Right renal pelvis (tissue), 4 donors: ENCODE measurements around the gene CAPN11. TPM values are rescaled to one million over a fixed set of nuclear protein-coding genes. Genes with fewer than 3 reads are reported as not detected.

Experiments used
- DNase-seq, 4 donors: peaks; one replicate each; pipeline ENCODE4 v3.0.0-alpha.2; 2013; ENCODE audit warnings: low read depth in 4 of 4, low spot score in 3 of 4, missing footprints in 1 of 4
- polyA plus RNA-seq, 4 donors: library from polyadenylated mRNA; unstranded; fragments of 120-200 nt; gene quantifications; one replicate each; pipeline ENCODE4 v1.2.1, GENCODE V29; 2013; ENCODE audit not compliant: insufficient read length in 4 of 4

Gene CAPN11
- polyA plus RNA-seq, 4 donors, result 0.14 to 0.21 (median 0.16) TPM

DNA sequence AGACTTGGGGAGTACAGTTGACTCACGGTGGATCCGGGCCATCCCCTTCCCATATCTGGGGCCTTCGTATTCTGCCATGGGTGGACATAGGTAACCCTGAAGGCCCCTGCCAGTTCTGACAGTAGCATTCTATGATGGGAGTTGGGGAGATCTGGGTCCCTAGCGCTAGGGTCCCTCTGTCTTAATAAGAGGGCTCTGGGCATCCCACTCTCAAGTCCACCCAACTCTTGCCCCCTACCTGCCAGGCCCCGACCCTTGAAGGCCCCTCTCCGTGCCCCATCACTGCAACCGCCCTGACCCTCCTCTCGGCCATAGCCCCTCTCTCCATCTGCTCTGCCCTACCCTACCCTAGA lies 6.5 kb upstream of the CAPN11 start:
- no peak for DNase-seq

DNA sequence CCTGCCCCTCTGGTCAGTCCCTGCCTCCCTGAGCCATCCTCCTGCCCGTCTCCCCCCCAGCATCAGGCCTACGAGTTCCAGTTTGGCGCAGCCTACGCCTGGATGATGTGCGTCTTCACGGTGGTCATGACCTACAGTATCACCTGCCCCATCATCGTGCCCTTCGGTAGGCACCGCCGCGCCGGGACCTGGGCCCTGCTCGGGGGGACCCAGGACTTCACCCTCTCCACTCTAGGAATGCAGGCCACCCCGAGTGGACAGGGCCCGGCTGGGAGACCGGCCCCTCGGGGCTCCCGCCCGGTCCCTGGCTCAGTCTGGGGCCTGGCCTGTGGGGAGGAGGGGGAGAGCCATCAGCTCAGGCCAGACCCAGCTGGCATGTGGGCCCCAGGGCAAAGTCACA lies 6.1 kb upstream of the CAPN11 start:
- no peak for DNase-seq

DNA sequence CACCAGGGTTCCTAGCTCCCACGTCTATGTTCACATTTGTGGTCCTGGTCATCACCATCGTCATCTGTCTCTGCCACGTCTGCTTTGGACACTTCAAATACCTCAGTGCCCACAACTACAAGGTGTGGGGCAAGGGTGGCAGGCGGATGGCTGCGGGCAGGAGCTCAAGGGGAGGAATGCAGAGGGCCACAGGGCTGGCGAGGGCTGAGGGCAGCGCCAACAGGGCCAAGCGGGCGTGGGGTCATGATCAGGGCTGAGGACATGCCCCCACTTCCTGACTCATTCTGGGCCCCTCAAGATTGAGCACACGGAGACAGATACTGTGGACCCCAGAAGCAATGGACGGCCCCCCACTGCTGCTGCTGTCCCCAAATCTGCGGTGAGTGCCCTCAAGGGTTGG lies 4.6 kb upstream of the CAPN11 start:
- DNase-seq, result no peak

DNA sequence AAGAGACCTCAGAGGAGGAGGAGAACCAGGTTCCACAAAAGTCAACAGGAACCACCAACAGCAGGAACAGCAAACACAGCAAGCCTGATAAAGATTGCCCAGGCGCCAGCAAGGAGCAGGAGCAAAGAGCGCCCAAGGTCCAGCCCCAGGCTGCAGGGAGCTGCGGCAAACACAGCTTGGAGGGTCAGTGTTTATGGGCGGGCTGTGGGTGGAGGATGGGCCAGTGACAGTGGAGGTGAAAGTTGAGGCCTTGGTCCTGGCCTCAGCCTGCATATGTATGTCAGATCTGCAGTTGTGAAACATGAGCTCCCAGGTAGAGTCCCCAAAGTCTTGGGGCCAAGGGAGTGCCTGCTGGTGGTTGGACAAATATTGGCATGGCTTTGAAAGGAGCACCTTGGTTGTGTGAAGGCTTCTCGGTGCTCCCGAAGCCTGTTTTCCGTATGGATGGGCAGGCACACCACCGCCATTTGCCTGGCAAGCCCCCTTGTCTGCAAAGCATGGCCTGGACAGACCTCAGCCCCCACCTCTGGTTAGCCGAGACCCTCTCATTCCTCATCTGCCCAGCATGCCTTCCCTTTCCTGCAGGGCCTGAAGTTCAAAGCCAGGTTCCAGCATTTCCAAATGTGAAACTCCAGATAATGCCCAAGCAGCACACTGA lies 2.0 kb upstream of the CAPN11 start:
- DNase-seq, result no peak

DNA sequence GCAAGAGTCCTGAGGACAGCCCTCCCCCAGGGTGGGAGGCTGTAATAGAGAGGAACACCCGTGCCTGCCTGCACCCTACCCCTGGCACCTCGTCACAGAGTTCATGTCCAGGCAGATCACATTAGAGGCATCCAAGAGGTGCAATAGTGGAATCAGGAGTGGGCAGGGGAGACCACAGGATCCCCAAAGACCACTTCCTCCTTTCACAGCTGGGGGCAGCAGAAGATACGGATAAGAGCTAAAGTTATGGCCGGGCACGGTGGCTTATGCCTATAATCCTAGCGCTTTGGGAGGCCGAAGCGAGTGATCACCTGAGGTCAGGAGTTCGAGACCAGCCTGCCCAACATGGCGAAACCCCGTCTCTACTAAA lies 1.5 kb upstream of the CAPN11 start:
- no peak for DNase-seq

DNA sequence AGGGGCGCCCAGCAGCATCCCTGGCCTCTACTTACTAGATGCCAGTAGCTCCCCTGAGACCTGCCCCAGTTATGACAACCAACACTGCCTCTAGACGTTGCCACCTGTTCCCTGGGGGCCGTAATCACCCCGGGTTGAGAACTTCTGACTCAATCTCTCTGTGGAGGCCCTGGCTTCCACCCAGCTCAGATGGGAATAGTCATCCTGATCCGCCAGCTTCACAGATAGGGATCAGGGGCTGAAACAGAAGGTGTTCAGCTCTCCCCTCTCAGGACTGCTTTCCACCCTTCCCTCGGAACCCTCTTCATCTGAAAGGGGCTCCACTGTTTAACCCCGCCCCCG lies 3.3 kb downstream of the CAPN11 start:
- DNase-seq, result no peak

DNA sequence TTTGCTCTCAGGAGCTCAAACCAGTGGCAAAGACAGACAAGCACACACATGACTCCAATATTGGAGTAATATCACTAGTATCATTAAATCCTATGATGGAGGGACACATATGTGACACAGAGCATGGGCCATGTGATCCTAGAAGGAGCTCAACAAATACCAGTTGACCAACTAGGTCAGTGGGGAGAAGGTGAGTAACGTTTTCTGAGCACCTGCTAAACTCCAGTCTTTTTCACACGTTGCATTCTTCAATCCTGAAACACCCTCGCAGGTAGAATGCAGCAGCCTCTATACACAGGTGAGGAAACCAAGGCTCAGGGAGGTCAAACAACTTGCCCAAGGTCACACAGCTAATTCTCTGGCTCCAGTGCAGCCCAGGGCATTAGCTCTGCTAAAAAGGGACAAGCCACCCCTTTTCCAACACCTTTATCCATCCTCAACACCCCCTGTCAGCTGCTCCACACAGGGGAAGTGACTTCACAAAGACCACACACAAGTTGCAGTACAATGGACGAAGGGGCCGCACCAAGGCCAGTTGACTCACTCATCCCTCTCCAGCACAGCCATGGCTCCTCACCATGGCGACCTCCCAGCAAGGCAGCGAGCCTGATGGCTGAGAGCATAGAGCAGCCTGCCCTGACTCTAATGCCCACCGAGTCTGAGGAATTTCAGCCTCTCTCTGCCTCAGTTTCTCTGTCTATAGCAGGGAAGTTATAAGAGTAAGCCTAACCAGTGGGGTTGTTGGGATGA lies 4.4 kb downstream of the CAPN11 start:
- DNase-seq, result no peak

DNA sequence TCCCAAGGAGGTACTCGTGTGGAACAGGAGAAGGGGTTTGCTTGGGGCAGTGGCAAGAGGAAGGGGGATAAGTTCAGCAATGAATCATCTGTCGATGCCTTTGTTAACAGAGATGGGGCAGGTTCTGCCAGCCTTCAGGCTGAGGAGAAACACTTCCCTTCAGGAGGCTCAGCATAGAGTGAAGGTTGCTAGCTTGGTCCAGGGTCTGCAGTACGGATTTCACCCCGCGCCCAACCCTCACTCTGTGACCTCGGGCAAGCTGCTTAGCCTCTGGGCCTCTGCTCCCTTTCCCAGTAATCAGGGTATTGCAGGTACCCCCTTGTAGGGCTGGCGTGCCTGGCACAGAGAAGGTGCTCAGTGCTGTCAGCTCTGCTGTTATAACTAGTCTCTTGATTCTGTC lies 7.5 kb downstream of the CAPN11 start:
- no peak for DNase-seq

DNA sequence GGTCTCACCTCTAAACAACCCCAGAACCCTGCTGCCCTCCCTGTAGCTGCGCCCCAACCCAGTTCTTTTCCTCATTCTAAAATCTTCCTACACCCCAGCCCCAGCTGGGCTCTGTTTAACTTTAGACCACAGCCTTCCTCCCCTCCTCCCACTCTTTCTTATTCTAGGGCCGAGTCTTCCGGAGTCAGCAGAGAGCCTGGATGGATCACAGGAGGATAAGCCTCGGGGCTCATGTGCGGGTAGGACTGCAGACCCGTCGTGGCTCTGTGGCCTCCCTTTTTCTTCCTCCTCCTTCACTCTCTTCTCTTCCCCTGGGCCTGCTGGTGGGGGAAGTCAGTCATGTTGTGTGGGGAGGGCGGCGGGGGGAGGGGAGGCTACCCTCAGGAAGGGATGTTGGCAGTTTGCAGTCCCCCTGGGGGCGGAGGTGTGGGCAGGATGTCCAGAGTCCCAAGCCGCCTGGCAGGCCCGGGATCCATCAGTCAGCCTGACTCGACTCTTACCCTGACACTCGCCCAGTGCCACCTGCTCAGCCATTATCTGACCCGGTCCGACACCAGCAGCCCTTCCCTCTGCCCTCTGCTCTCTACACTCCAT lies 8.1 kb downstream of the CAPN11 start:
- DNase-seq, result no peak

DNA sequence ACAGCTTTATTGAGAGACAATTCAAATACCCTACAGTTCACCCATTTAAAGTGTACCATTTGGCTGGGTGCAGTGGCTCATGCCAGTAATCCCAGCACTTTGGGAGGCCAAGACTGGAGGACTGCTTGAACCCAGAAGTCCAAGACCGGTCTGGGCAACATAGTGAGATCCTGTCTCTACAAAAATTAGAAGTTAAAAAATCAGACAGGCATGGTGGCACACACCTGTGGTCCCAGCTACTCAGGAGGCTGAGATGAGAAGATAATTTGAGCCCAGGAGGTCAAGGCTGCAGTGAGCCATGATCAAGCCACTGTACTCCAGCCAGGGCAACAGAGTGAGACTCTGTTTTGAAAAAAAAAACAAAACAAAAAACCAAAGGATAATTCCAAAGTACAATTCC lies 8.9 kb downstream of the CAPN11 start:
- DNase-seq, result no peak

DNA sequence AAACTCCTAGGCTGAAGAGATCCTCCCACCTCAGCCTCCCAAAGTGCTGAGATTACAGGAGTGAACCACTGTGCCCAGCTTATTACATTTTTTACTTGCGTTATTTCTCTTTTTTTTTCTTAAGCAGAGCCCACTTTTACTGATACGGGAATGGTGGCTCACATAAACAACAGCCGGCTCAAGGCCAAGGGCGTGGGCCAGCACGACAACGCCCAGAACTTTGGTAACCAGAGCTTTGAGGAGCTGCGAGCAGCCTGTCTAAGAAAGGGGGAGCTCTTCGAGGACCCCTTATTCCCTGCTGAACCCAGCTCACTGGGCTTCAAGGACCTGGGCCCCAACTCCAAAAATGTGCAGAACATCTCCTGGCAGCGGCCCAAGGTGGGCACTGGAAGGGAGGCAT lies 10.5 kb downstream of the CAPN11 start:
- DNase-seq, result no peak

DNA sequence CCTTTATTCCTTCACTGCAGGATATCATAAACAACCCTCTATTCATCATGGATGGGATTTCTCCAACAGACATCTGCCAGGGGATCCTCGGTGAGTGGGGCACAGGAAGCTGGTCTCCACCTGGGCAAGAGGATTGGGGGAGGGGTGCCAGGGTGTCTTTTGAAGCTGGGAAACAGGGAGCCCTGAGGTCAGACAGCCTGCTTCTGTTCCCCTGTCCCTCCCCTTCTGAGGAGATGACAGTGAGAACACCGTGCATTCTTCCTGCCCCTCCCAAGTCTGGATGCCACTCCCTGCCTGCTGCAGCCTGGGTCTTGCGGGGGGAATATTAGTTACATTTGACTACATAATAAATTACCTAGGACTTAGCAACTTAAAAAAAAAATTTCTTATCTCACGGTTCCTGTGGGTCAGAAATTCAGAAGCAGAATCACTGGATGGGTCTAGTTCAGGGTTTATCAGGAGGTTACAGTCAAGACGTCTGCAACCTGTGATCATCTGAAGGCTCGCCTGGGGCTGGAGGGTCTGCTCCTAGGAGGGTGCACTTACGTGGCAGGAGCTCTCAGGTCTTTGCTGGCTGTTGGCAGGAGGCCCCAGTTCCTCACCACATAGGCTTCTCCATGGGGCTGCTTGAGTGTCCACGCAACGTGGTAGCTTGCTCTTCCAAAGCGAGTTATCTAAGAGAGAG lies 11.4 kb downstream of the CAPN11 start:
- no peak for DNase-seq

DNA sequence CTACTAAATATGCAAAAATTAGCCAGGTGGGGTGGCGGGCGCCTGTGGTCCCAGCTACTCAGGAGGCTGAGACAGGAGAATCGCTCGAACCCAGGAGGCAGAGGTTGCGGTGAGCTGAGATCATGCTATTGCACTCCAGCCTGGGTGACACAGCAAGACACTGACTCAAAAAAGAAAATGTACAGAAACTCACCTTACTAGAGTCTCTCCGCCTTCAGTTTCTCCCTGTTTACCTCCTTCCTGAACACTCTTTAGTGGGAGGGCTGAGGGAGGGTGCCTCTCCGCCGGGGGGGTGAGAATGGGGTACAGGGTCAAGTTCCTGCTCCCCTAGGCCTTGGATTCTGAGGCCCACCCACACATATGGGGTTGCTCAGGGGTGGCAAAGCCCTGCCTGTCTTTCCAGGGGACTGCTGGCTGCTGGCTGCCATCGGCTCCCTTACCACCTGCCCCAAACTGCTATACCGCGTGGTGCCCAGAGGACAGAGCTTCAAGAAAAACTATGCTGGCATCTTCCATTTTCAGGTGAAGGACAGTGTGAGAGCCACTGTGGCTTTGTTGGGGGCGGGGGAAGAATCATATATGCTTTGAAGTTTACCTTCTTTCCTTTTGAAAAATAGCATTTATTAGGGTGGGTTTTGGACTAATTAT lies 13.4 kb downstream of the CAPN11 start:
- no peak for DNase-seq

DNA sequence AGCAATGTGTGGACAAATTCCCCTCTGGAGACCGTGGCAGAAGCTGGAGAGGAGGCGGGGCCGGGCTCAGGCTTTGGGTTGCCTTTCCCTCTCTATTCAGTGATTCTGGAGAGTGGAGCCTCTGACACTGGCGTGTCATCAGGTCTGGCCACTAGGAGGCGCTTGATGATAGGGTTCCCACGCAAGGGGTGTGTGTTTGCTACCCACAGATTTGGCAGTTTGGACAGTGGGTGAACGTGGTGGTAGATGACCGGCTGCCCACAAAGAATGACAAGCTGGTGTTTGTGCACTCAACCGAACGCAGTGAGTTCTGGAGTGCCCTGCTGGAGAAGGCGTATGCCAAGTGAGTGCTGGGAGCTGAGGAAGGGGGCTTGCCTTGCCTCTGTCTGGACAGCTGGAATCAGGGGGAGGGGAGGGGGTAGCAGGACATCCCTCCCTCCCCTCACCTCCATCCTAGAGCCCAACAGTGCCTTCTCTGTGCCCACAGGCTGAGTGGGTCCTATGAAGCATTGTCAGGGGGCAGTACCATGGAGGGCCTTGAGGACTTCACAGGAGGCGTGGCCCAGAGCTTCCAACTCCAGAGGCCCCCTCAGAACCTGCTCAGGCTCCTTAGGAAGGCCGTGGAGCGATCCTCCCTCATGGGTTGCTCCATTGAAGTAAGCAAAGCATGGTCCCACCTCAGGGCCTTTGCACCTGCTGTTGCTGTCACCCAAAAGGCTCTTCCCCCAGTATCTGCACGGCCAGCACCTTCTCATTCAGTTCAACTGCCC lies 14.3 kb downstream of the CAPN11 start:
- peak; percentile 41 to 69 (median 66) for DNase-seq

DNA sequence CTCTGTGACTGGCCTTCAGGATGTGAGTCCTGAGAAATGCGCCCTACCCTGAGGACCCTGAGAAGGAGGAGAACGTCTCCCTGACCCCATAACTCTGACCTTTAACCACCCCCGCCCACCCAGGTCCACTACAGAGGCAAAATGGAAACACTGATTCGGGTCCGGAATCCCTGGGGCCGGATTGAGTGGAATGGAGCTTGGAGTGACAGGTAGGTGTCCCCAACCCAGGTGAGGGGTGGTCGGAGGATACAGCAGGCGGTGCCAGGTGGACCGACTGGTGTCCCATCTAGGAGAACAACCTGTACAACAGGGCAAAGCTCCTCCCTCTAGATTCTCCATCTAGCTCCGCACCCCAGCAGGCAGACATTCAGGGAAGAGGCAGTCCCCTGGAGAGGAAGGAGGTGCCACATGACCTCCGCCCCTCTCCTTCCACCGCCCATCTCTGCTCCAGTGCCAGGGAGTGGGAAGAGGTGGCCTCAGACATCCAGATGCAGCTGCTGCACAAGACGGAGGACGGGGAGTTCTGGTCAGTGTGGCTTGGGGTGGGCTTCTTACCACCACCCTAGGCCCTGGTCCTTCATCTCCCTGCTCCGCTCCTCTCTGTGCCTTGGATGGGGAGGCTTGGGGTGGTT lies 17.6 kb downstream of the CAPN11 start:
- no peak for DNase-seq

DNA sequence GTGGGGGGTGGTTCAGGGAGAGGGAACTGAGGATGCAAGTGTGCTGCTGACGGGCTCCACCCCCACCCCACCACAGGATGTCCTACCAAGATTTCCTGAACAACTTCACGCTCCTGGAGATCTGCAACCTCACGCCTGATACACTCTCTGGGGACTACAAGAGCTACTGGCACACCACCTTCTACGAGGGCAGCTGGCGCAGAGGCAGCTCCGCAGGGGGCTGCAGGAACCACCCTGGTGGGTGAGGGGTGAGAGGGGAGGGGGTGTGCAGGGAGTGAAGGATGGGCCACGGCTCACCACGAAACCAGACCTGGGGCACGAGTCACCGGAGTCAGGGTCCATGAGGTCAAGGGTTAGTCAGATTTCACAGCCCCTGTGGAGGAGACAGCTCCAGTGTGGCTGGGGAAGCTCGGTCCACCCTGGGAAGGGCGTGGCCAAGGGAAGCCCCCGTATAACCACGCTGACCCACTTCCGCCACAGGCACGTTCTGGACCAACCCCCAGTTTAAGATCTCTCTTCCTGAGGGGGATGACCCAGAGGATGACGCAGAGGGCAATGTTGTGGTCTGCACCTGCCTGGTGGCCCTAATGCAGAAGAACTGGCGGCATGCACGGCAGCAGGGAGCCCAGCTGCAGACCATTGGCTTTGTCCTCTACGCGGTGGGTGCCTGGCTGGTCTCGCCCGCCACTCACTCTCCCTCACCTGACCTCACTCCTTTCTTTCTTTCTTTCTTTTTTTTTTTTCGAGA lies 18.3 kb downstream of the CAPN11 start:
- DNase-seq, result no peak

DNA sequence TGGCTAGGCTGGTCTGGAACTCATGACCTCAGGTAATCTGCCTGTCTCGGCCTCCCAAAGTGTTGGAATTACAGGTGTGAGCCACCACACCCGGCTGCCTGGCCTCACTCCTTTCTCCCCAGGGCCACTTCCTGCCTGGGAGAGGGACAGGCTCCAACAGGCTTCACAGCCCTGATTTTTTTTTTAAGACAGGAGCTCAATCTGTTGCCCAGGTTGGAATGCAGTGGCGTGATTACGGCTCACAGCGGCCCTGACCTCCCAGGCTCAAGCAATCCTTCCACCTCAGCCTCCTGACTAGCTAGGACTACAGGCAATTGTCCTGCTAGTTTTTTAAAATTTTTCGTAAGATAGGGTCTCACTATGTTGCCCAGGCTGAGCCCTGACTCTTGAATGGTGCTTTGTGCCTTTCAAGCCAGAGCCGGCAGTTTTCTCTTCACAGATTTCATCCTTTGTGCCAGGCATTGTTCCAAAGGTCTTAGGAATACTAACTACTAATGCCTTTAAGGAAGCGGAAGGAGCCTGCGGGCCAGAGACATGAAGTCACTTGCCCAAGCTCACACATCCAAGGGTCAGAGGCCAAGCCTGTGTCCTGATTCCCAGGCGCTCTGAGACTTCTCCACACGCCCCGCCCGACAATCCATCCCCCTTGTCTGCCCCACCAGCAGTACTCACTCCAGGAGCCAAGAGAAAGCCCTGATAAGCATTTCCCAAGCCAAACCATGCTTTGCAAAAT lies 19.2 kb downstream of the CAPN11 start:
- DNase-seq, result no peak

DNA sequence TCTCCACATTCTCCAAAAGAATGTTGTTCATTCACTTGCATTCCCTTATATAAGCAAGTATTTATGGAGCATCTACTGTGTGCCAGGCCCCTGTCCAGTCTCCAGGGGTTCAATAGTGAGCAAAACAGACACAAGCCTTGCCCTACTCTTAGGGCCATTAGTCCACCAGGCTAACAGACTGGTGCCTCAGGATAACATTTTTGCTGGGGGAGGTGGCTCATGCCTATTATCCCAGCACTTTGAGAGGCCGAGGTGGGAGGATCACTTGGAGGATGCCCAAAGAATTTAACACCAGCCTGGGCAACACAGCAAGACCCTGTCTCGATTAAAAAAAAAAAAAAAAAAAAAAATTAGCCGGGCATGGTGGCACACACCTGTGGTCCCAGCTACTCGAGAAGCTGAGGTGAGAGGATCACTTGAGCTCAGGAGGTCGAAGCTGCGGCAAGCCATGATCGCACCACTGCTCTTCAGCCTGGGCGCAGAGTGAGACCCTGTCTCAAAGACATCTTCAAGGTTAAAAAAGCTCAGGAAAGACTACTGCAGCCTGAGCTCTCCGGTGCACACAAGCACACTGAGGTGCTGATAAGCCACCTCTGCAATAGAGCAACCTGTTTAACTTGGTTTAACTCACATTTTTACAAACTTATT lies 19.9 kb downstream of the CAPN11 start:
- DNase-seq, result no peak
